NCI-H187 treated with DMSO at 0.1 percent for 48 hours (cell line): ENCODE data around the gene AKAP12.
A peak's percentile ranks its signal among the peaks of the same experiment; 100 is the strongest.

ENCODE experiments used
- DNase-seq: peaks from one replicate; lab custom pipeline; 2025; lab: John Stamatoyannopoulos, UW

AKAP12 gene

GRCh38 chr6:151284548-151285017 lies 44.8 kb downstream of the AKAP12 start:
- no peak for DNase-seq

- DNase-seq = no peak
Observed at GRCh38 chr6:151285122-151285521, 45.4 kb downstream of the AKAP12 start.

- no peak for DNase-seq
Observed at GRCh38 chr6:151286214-151286613, 46.4 kb downstream of the AKAP12 start.

- DNase-seq = peak; percentile 46
Observed at GRCh38 chr6:151288712-151289398, 49.1 kb downstream of the AKAP12 start.

GRCh38 chr6:151289399-151290007 lies 49.7 kb downstream of the AKAP12 start:
- DNase-seq = no peak

- no peak for DNase-seq
Observed at GRCh38 chr6:151290877-151291721, 51.3 kb downstream of the AKAP12 start.

- no peak for DNase-seq
Observed at GRCh38 chr6:151291722-151292059, 51.9 kb downstream of the AKAP12 start.

- no peak for DNase-seq
Observed at GRCh38 chr6:151292974-151293687, 53.4 kb downstream of the AKAP12 start.

- no peak for DNase-seq
Observed at GRCh38 chr6:151293688-151294016, 53.9 kb downstream of the AKAP12 start.

GRCh38 chr6:151294561-151295101 lies 54.9 kb downstream of the AKAP12 start:
- DNase-seq = no peak

- DNase-seq = no peak
Observed at GRCh38 chr6:151297886-151298285, 58.1 kb downstream of the AKAP12 start.

- DNase-seq = no peak
Observed at GRCh38 chr6:151299011-151299410, 59.2 kb downstream of the AKAP12 start.

GRCh38 chr6:151300267-151300991 lies 60.7 kb downstream of the AKAP12 start:
- DNase-seq = no peak

GRCh38 chr6:151301547-151301946 lies 61.8 kb downstream of the AKAP12 start:
- no peak for DNase-seq

GRCh38 chr6:151303231-151303630 lies 63.5 kb downstream of the AKAP12 start:
- DNase-seq = no peak

GRCh38 chr6:151306269-151306783 lies 66.6 kb downstream of the AKAP12 start:
- no peak for DNase-seq

GRCh38 chr6:151307501-151307900 lies 67.7 kb downstream of the AKAP12 start:
- DNase-seq = no peak

GRCh38 chr6:151309619-151310018 lies 69.9 kb downstream of the AKAP12 start:
- DNase-seq = no peak

GRCh38 chr6:151310279-151310678 lies 70.5 kb downstream of the AKAP12 start:
- no peak for DNase-seq

GRCh38 chr6:151310852-151311767 lies 71.3 kb downstream of the AKAP12 start:
- DNase-seq = no peak
